ENCODE results near the gene SOCS7.

GRCh38 chr17:38338053-38338452 is 13.6 kb upstream of the SOCS7 start:
- TF ChIP-seq, protein P1, sequence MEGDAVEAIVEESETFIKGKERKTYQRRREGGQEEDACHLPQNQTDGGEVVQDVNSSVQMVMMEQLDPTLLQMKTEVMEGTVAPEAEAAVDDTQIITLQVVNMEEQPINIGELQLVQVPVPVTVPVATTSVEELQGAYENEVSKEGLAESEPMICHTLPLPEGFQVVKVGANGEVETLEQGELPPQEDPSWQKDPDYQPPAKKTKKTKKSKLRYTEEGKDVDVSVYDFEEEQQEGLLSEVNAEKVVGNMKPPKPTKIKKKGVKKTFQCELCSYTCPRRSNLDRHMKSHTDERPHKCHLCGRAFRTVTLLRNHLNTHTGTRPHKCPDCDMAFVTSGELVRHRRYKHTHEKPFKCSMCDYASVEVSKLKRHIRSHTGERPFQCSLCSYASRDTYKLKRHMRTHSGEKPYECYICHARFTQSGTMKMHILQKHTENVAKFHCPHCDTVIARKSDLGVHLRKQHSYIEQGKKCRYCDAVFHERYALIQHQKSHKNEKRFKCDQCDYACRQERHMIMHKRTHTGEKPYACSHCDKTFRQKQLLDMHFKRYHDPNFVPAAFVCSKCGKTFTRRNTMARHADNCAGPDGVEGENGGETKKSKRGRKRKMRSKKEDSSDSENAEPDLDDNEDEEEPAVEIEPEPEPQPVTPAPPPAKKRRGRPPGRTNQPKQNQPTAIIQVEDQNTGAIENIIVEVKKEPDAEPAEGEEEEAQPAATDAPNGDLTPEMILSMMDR (IDR thresholded peaks at IDR 0.05) = no peak
- TF ChIP-seq POLR2A (IDR thresholded peaks at IDR 0.05) = no peak
